Choroid plexus epithelial cell (primary cell): ENCODE measurements around the gene LRRC53.

Source experiments
- DNase-seq: peaks from one replicate; pipeline ENCODE4 v3.0.0-alpha.2; 2010; ENCODE audit warnings: low read depth
- H3K4me3 ChIP-seq: 2 replicates; pipeline ENCODE4 v1.5.1; 2011; ENCODE audit warnings: low read depth, mild to moderate bottlenecking, control low read depth, low read length, moderate library complexity
- CTCF ChIP-seq: conservative IDR thresholded peaks from 2 replicates; pipeline ENCODE4 v1.5.1; 2011; ENCODE audit warnings: low read depth, mild to moderate bottlenecking, control low read depth, inconsistent platforms, low read length, moderate library complexity

The LRRC53 gene

GRCh38 chr1:74437035-74437434 lies 75.4 kb downstream of the LRRC53 start:
- H3K4me3 ChIP-seq = no peak overlapping the region
- no peak for TF ChIP-seq CTCF
- DNase-seq = no peak

- no peak overlapping the region for H3K4me3 ChIP-seq
- TF ChIP-seq CTCF = no peak
- no peak for DNase-seq
Observed at GRCh38 chr1:74436078-74436477, 76.3 kb downstream of the LRRC53 start.

- no peak for TF ChIP-seq CTCF
- no peak for DNase-seq
- H3K4me3 ChIP-seq = no peak overlapping the region
Observed at GRCh38 chr1:74434321-74434720, 78.1 kb downstream of the LRRC53 start.

- no peak overlapping the region for H3K4me3 ChIP-seq
- no peak for TF ChIP-seq CTCF
- DNase-seq = no peak
Observed at GRCh38 chr1:74432325-74432724, 80.1 kb downstream of the LRRC53 start.

GRCh38 chr1:74431531-74431930 lies 80.9 kb downstream of the LRRC53 start:
- no peak for TF ChIP-seq CTCF
- no peak overlapping the region for H3K4me3 ChIP-seq
- DNase-seq = no peak

- TF ChIP-seq CTCF = no peak
- no peak overlapping the region for H3K4me3 ChIP-seq
- no peak for DNase-seq
Observed at GRCh38 chr1:74430342-74430934, 82.0 kb downstream of the LRRC53 start.

- no peak for TF ChIP-seq CTCF
- H3K4me3 ChIP-seq = no peak overlapping the region
- no peak for DNase-seq
Observed at GRCh38 chr1:74429580-74429979, 82.8 kb downstream of the LRRC53 start.
